Measurements from ENCODE around the gene SSX2IP.
"Not testable (repeated sequence)": the region's sequence is repeated elsewhere in the genome, so short reads cannot be mapped to it uniquely, and the experiment has no call there.

SSX2IP gene

DNA sequence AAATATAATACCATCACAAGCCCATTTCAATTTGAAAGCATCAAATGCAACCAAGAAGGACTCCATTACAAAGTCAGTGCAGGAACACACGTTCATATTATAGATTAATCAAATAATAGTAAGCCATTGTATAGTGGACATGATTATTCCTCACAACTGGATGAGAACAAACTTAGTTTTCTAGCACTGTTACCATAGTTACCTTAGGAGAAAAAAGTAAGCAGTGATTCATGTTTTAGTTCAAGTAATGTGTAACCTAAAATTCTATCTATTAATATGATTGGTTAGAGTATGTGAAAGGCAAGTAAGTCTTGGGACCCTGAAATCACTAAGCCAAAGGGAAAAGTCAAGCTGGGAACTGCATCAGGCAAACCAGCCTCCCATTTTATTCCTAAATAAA is 15.2 kb downstream of the SSX2IP start:
- DNase-seq (ENCODE audit: low spot score) = no peak

DNA sequence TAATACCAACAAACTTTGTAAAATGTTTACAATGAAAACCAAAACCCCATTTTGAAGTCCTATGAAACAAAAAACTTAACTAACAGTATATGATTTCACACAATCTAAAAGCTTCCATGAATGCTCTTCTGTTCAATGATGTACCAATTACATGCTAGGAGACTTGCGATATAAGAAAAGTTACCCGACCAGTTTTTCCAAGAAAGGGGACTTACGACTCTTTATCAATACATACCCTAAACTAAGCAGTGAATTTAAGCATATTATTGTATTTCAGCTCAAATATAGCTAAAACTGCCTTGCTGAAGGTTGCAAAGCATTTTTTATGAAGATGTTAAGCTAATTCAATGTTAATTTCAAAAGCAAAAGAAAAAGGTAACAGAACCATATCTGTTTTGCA is 15.6 kb downstream of the SSX2IP start:
- no peak for DNase-seq (ENCODE audit: low spot score)

DNA sequence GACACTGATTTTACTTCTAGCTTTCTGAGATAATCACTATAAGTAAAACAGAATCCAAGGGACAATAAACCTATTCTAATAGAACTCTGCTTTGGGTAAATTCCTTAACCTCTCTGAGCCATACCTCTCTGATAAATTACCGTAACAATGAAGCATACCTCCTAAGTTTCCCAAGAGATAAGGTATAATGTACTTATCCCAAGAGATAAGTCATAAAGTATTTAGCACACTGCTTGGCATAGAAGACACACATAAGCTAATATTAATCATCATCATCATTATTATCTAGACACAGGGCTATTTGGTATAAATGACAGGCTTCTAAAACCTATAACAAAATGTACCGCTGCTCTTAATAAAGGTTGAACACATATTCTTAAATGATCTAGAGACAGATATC is 16.2 kb downstream of the SSX2IP start:
- no peak for DNase-seq (ENCODE audit: low spot score)

DNA sequence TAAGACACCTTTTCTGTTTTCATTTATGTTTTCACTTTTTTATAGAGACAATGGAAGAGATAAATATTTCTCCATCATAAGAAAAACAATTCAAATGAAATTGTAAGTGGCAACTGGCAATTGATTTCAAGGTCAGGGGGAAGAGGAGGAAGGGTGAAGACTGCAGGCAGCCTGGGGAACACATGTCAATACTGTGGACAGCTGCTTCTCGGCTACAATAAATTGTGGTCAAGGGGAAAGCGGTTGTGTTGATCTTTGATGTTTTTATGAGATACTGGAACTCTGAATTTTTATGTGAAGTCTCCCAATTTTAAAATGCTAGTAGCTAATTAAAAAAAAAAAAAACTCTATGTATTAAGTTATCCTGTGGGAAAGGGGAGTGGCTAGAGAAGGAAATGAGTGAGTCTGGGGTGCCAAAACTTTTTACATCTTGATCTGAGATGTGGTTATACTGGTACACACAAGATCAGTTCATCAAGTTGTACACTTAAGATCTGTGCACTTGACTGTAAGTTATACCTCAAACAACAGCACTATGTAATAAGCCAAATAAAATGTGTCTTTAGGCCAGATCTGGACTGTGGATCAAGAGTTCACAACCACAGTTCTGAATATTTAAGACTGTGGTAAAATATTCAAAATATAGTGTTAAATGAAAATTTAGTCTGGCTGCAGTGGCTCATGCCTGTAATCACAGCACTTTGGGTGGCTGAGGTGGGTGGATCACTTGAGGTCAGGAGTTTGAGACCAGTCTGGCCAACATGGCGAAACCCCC is 18.0 kb downstream of the SSX2IP start:
- no peak for DNase-seq (ENCODE audit: low spot score)

DNA sequence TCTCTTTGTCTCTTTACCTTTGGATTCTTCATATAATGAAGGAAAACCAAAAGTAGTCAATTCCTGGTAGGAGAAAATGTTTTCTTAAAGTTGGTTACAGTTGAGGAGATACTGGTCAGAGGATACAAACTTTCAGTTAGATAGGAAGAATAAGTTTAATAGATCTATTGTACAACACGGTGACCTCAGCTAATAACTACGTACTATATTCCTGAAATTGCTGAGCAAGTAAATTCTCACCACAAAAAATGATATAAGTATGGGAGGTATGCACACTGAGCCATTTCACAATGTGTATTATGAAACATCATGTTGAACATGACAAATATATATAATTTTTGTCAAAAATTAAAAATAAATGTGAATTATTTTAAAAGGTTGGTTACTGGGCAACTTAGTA is 20.4 kb downstream of the SSX2IP start:
- no peak for DNase-seq (ENCODE audit: low spot score)

DNA sequence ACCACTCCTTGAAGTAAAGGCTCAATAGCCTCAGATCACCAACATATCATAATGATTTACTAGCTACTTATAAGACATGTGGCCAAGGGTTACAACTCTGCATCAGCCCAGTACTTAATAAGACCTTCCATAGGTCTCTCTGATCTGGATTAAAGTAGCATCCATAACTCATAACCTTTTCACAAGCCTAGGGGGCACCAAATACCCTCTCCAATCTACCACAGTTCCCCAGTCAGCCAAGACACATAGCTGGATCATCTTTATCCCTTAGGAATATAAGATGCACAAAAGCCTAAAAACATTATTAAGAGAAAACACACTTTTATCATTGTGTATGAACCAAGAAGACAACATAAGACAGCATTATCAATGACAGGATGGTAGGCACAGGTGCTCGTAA is 22.1 kb downstream of the SSX2IP start:
- no peak for DNase-seq (ENCODE audit: low spot score)

DNA sequence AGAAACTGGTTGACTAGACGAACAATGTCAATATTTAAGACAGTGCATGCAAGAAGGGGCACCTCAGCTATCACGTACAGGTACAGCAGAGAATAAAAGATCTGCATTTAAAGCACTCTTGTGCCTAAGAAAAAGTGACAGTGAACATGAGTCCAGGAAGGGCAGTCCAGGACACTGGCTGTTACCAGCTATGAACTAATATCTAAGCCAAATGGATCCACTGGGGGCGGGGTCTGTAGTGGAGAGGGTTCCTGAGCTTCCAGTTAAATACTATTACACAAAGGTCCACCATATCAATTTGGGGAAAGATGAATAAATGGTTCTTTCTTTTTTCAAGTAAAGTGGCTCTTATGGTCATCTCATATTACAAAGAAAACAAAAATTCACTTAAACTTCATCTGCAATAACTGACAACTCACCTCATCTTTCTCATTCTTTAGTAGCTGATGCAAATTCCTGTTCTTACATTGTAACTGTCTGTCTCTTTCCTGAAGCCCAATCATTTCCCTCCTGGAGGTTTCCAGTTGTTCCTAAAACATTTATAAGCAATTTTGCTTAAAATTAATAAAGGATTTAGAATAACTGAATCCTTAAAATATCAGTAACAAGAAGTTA is 24.5 kb downstream of the SSX2IP start:
- DNase-seq (ENCODE audit: low spot score) = no peak

DNA sequence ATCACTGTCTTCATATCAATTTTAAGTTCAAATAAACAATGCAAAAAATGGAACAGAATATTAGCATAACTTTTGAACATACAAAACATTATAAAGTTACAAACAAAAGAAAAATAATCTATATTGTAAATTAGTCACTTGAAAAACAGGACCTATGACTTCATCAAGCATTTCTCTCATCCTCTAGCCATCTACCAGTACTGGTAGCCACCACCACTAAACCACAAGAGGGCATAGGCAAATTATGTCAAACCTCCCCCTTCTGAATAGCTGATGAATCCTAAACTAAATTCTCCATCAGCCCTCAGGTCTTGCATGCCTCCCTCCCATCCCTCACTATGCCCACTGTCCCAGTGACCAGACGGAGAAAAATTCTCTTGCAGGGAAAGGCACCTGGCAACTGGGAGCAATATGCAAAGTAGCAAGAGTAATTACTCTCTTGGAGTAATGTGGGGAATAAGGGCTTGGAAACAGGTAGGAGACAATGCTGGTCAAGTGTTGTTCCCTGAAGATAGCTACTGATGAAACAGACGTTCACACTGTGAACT is 37.1 kb downstream of the SSX2IP start:
- DNase-seq (ENCODE audit: low spot score) = no peak

DNA sequence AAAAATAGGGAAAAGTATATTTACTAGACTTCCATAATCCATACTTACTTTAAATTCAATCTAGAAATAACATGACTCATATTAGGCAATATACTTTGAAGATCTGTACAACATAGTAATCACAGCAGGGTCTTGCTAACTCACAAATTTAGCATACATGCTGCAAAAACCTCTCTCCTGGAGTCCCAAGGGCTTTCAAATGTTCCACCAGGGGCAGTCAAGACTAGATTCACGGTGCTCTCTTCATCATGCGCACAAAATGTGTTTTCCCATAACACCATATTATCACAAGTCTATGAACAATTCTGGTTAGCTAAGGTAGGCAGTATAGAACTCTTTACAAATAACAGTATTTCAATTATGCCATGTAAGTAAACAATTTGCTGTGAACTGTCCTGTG is 45.8 kb downstream of the SSX2IP start:
- DNase-seq (ENCODE audit: low spot score) = no peak

DNA sequence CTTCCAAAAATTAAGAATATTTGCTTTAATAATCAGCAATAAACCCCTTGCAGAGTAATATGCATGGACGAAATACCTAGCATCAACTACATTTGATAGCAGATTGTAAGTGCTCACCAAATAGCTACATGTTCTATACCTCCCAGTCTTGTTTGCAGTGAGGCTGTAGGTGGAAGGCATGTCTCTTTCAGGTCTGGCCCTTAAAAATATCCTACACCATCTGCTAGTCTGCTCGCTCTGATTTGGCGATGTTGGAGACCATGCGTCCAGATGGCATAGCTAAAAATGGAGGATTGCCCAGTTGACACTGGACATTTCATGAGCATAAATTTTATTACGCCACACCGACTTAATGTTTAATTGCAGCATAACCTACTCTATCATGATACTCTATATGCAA is 47.1 kb downstream of the SSX2IP start:
- no peak for DNase-seq (ENCODE audit: low spot score)

DNA sequence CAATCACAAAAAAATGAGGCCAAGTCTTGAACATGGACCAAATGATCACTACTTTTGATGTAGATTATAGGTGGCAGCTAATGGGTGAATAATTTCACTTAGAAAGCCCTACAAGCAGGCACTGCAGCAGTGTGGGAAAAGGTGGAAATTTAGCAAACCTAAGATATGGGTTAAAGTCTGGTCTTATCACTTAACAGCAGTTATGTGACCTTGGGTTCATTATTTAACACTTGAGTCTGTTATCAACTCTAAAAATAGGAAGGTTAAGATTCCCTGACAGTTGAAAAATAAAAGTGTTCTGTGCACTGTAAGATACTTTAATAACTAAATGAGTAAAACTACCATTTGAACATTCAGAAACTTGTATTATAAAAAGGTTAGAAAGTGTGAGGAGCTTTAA is 47.5 kb downstream of the SSX2IP start:
- no peak for DNase-seq (ENCODE audit: low spot score)

DNA sequence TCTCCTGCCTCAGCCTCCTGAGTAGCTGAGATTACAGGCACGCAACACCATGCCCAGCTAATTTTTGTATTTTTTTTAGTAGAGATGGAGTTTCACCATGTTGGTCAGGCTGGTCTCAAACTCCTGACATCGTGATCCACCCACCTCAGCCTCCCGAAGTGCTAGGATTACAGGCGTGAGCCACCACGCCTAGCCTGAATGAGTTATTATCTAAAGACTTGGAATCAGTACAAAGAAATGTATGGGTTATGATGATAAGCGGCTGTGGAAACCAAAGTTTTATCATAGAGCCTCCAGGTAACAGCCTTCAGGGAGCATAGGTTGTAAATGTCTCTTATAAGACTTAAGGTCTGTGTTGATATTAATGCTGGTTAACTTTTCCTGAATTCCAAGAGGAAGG is 50.5 kb downstream of the SSX2IP start:
- DNase-seq (ENCODE audit: low spot score) = not testable (repeated sequence)

DNA sequence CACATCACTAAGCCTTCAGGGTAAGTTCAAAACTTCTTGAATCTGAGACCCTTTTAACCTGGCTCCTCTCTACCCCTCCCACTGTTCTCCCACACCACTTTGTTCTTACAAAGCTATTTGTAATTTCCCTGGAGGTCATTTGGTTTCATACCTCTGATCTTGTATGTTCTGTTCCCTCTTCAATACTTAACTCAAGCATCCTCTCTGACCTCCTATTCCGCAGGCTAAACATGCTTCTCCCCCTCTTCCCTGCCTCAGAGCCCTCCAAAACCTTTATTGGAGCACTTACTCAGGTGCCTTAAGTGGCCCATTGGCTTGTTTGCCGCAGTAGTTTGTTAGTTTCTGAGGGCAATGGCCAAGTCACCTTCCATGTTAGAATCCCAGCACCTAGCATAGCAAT is 54.8 kb downstream of the SSX2IP start:
- no peak for DNase-seq (ENCODE audit: low spot score)

DNA sequence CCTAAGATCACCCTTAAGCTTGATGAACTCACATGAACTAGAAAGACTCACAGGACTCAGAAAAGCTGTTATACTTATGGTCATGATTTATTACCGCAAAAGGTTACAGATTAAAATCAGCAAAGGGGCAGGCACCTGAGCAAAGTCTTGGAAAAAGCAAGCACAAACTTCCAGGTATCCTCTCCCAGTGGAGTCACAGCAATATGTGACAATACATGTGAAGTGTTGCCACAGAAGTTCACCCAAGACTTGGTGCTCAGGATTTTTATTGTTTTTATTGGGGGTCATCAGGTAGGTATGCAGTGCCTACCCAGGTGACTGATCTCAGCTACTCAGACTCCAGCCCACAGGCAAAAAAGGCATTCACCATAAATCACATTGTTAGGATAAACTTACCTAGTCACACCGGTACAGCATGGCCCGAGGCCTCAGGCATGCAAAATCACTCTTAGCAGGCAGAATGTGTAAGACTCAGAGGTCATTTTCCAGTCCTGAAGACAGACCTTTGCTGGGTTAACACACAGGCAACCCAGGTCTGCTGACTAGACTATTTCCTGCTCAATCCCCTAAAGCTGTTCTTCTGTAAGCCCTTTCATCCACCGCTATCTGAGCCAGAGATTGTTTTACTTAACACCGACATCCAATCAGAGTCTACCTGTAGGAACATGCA is 55.6 kb downstream of the SSX2IP start:
- no peak for DNase-seq (ENCODE audit: low spot score)

DNA sequence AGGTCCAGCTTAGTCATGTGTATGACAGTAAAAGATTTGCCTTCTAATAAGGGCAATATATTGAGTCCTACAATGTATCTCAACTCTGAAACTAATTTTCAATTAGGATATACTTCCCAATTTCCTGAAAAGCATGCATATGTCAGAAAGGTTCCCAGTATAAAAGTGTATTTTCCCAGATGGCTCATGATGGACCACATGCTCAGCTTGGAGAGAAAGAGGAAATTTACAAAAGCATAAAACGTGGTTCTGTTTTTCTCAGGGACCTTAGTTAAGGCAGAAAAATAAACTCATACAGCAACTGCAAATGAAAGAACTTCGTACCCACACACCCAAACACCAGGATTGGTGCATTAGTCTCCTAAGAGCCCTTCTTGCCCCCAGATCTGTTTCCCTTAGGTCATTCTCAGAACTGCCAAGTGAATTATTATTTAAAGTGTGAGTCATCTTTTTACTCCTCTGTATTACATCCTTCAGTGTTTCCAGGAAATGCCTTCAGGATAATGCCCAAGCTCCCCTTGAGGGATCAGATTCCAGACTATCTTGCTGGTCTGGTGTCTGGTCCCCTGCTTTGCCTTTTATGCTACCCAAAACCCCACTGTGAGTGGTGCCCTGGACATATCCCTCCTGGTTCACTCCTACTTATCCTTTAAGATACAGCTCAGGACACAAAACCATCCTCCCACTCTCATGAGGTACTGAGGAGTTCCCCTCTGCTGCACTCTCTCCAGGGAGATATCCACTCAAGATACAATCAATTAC is 57.4 kb downstream of the SSX2IP start:
- DNase-seq (ENCODE audit: low spot score) = no peak

DNA sequence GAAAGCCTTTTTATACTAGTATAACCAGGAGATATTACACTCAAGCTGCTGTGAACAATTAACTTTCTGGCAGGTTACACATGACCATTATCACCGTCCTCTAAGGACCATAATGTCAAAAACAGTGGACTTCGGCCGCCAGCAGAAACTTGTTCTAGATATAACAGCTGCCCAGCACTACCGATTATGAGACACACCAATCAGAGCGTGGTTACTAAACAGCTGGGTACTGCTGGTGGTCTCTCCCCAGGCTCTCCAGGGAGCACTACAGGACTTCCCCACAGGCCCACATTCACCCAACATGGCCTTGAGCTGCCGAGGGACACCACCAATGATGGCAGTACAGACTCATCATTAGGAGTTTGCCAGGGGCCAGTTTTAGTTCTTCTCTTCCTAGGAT is 58.1 kb downstream of the SSX2IP start:
- no peak for DNase-seq (ENCODE audit: low spot score)

DNA sequence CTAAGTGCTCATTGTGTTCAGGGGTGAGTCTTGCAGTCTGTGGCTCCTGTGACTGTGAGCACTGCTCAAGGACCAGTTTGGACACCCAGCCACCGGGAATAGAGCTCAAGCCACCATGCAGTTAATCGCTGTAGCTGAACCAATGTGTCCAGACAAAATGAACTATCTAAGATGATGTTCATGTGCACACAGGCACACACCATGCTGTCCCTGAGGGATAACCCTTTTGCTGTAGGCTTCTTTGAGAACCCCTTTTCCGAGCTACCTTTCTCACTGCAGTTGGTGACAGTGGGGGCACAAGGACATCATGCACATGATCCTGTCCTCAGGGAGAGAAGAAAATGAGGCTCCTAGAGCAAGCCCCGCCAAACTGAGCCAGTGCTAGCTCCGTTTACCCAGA is 65.4 kb downstream of the SSX2IP start:
- DNase-seq (ENCODE audit: low spot score) = no peak

DNA sequence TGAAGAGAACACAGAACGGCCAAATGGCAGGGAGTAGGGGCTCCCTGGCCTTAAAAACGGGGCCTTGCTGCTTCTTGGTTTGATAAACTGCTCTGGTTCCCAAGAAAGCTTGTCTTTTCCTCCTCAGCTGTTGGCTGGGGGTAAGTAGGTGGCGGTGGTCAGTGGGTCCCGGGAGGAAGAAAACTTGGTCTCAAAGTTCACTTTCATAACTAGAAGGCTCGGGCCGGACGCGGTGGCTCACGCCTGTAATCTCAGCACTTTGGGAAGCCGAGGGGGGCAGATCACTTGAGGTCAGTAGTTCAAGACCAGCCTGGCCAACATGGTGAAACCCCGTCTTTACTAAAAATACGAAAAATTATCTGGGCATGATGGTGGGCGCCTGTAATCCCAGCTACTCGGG is 68.7 kb downstream of the SSX2IP start:
- no peak for DNase-seq (ENCODE audit: low spot score)

DNA sequence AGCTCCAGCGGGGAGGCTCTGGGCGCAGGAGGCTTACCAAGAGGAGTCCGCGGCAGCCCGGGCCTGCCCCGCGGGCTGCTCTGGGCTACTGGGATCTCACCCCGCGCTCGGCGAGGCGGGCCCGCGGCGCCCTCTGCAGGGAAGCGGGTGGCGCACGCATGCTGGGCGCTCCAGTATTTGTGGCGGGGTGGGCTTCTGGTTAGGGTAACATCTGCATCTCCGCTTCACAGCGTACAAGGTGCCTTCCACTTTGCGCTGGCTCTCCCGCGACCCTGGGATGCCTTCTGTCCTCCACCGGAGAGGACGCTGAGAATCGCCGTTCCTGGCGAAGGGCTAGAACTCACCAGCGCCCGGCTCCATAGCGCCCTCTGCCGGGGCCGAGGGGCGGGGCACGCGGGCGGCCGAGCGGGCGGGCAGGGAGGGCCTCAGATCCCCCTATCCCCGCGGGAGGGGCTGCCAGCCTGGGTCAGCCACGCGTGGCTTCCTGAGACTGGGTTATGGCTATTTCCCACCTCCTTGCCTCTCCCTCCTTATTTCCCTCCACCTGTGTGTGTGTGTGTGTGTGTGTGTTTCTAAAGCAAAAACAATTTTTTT is 69.4 kb downstream of the SSX2IP start:
- DNase-seq (ENCODE audit: low spot score) = peak; percentile 67

DNA sequence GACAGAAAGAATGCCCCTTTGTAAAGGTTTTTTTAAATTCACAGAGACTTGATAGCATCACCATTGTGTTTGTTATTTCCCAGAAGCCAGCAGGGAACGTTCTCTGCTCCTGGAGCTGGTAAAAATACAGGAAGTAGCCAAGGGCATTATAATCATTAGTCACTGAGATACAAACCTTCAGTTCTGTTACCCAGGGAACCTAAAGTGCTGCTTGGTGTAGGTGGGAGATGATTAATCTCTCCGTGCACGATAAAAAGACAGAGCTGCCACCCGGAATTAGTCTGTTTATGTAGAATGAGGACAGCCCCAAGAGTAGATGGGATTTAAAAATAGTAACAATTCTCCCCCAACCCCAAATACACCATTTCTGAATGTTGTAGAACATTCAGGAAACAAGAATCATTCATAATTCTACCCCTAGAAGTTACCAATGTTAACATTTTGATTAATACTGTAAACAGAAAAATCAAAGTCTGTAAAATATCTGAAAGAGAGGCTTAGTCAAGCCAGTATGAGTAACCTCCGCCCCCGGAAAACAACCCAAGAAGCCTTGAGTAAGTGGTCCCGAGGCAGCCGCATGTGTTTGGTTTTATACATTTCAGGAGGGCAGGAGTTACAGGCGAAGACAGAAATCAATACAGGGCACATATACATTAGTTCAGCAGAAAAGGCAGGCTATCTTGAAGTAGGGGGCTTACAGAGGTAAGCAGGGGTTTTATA is 70.7 kb downstream of the SSX2IP start:
- DNase-seq (ENCODE audit: low spot score) = peak; percentile 56

DNA sequence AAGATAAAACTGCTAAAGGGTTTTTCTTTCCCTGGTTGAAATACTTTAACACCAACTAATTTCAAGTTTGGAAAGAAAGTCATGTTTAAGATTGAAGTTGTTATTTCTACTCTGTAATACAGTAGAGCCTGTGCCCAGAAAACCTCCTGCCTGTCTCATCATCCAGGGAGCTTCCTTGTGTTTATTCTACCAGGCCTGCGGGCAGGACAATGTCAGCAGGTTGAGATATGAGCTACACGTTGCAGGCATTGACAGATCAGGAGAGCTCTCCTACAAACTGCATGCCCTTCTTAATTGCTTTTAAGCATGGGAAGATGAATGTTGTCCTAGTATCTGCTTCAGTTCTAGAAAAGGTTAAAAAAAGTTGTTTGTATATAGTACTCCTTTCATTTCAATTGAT is 72.9 kb downstream of the SSX2IP start:
- DNase-seq (ENCODE audit: low spot score) = no peak
